HEK293 (cell line): Measurements from ENCODE around the gene BRWD1.

ENCODE experiments used
- AEBP2 ChIP-seq: fragments of 450-650 bp; formaldehyde crosslinking; IDR thresholded peaks from 2 replicates; pipeline ENCODE4 v1.5.1; 2016; ENCODE audit warnings: missing biosample characterization, missing genetic modification characterization, borderline replicate concordance
- GLIS2 ChIP-seq: fragments of 450-650 bp; formaldehyde crosslinking; IDR thresholded peaks from 2 replicates; pipeline ENCODE4 v1.5.1; 2016; ENCODE audit warnings: missing biosample characterization, missing genetic modification characterization
- HOXA7 ChIP-seq: sonication (generic); formaldehyde crosslinking; IDR thresholded peaks from 2 replicates; pipeline ENCODE4 v1.8.1; 2022; ENCODE audit warnings: missing genetic modification reagents, borderline replicate concordance
- HOXD13 ChIP-seq: sonication (generic); formaldehyde crosslinking; IDR thresholded peaks from 2 replicates; pipeline ENCODE4 v1.8.0; 2022; ENCODE audit warnings: missing genetic modification reagents, borderline replicate concordance
- KLF8 ChIP-seq: fragments of 450-650 bp; formaldehyde crosslinking; IDR thresholded peaks from 2 replicates; pipeline ENCODE4 v1.5.1; 2016; ENCODE audit warnings: missing biosample characterization, missing genetic modification characterization
- REST ChIP-seq: fragments of 450-650 bp; formaldehyde crosslinking; IDR thresholded peaks from 2 replicates; pipeline ENCODE4 v1.5.1; 2016; ENCODE audit warnings: missing biosample characterization, missing genetic modification characterization
- ZBTB48 ChIP-seq: fragments of 450-650 bp; formaldehyde crosslinking; IDR thresholded peaks from 2 replicates; pipeline ENCODE4 v1.5.1; 2016; ENCODE audit warnings: missing biosample characterization, missing genetic modification characterization
- ZBTB49 ChIP-seq: fragments of 450-650 bp; formaldehyde crosslinking; IDR thresholded peaks from 2 replicates; pipeline ENCODE4 v1.5.1; 2016; ENCODE audit warnings: missing biosample characterization, missing genetic modification characterization, low read depth
- ZNF155 ChIP-seq: fragments of 450-650 bp; formaldehyde crosslinking; IDR thresholded peaks from 2 replicates; pipeline ENCODE4 v1.5.1; 2016; ENCODE audit warnings: missing biosample characterization, missing genetic modification characterization
- ZNF19 ChIP-seq: fragments of 450-650 bp; formaldehyde crosslinking; IDR thresholded peaks from 2 replicates; pipeline ENCODE4; 2016; ENCODE audit warnings: missing biosample characterization, missing genetic modification characterization, low read depth
- ZNF221 ChIP-seq: fragments of 450-650 bp; formaldehyde crosslinking; IDR thresholded peaks from 2 replicates; pipeline ENCODE4 v1.5.1; 2017; ENCODE audit warnings: missing biosample characterization, missing genetic modification characterization, borderline replicate concordance
- ZNF280D ChIP-seq: fragments of 450-650 bp; formaldehyde crosslinking; IDR thresholded peaks from 2 replicates; pipeline ENCODE4 v1.5.1; 2016; ENCODE audit warnings: missing biosample characterization, missing genetic modification characterization
- ZNF311 ChIP-seq: fragments of 450-650 bp; formaldehyde crosslinking; IDR thresholded peaks from 2 replicates; pipeline ENCODE4 v1.5.1; 2017; ENCODE audit warnings: missing biosample characterization, missing genetic modification characterization, borderline replicate concordance
- ZNF362 ChIP-seq: fragments of 450-650 bp; formaldehyde crosslinking; IDR thresholded peaks from 2 replicates; pipeline ENCODE4 v1.5.1; 2016; ENCODE audit warnings: missing biosample characterization, missing genetic modification characterization
- ZNF398 ChIP-seq: fragments of 450-650 bp; formaldehyde crosslinking; IDR thresholded peaks from 2 replicates; pipeline ENCODE4 v1.5.1; 2017; ENCODE audit warnings: missing biosample characterization, missing genetic modification characterization
- ZNF548 ChIP-seq: fragments of 450-650 bp; formaldehyde crosslinking; IDR thresholded peaks from 2 replicates; pipeline ENCODE4 v1.5.1; 2016; ENCODE audit warnings: missing biosample characterization, missing genetic modification characterization
- ZNF558 ChIP-seq: fragments of 450-650 bp; formaldehyde crosslinking; IDR thresholded peaks from 2 replicates; pipeline ENCODE4 v1.5.1; 2016; ENCODE audit warnings: missing biosample characterization, missing genetic modification characterization
- ZNF585B ChIP-seq: fragments of 450-650 bp; formaldehyde crosslinking; IDR thresholded peaks from 2 replicates; pipeline ENCODE4 v1.5.1; 2016; ENCODE audit warnings: missing biosample characterization, missing genetic modification characterization
- ZNF621 ChIP-seq: fragments of 450-650 bp; formaldehyde crosslinking; IDR thresholded peaks from 2 replicates; pipeline ENCODE4 v1.5.1; 2017; ENCODE audit warnings: missing biosample characterization, missing genetic modification characterization
- ZNF658 ChIP-seq: fragments of 450-650 bp; formaldehyde crosslinking; IDR thresholded peaks from 2 replicates; pipeline ENCODE4; 2016; ENCODE audit warnings: missing biosample characterization, missing genetic modification characterization
- TF ChIP-seq, protein P1 (sequence below): fragments of 450-650 bp; formaldehyde crosslinking; IDR thresholded peaks from 2 replicates; pipeline ENCODE4 v1.5.1; 2016; ENCODE audit warnings: missing biosample characterization, missing genetic modification characterization
- TF ChIP-seq, protein P2 (sequence below): fragments of 450-650 bp; formaldehyde crosslinking; optimal IDR thresholded peaks from 2 replicates; pipeline ENCODE3; 2016; ENCODE audit warnings: missing biosample characterization, mild to moderate bottlenecking, missing genetic modification characterization

The BRWD1 gene

GRCh38 chr21:39183272-39184049 is 130.0 kb downstream of the BRWD1 start, which contains the start of gene PSMG1 (continued):
- TF ChIP-seq ZNF221 (no peak), ZBTB48 (tag by site-specific recombination) (peak; percentile 87), ZNF621 (no peak), ZNF585B (tag by site-specific recombination) (no peak), HOXD13 (CRISPR knock-in tag) (no peak), ZBTB49 (no peak), HOXA7 (no peak), REST (no peak; the same call in 1 of the 2 replicates), ZNF548 (tag by site-specific recombination) (no peak), ZNF658 (no peak), ZNF311 (no peak), ZNF398 (tag by site-specific recombination) (0 out of 2 replicates have a peak, but pooled peaks have one; percentile 33), GLIS2 (tag by site-specific recombination) (peak; percentile 95), ZNF280D (tag by site-specific recombination) (no peak), ZNF362 (tag by site-specific recombination) (no peak), ZNF155 (tag by site-specific recombination) (no peak), ZNF19 (tag by site-specific recombination) (no peak), KLF8 (tag by site-specific recombination) (peak; percentile 100), ZNF558 (tag by site-specific recombination) (peak; percentile 29; the same call in 1 of the 2 replicates), AEBP2 (no peak)
- TF ChIP-seq, protein P1, sequence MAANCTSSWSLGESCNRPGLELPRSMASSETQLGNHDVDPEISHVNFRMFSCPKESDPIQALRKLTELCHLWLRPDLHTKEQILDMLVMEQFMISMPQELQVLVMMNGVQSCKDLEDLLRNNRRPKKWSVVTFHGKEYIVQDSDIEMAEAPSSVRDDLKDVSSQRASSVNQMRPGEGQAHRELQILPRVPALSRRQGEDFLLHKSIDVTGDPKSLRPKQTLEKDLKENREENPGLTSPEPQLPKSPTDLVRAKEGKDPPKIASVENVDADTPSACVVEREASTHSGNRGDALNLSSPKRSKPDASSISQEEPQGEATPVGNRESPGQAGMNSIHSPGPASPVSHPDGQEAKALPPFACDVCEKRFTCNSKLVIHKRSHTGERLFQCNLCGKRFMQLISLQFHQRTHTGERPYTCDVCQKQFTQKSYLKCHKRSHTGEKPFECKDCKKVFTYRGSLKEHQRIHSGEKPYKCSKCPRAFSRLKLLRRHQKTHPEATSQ (tag by site-specific recombination) = peak; percentile 13; the same call in 1 of the 2 replicates
- TF ChIP-seq, protein P2, sequence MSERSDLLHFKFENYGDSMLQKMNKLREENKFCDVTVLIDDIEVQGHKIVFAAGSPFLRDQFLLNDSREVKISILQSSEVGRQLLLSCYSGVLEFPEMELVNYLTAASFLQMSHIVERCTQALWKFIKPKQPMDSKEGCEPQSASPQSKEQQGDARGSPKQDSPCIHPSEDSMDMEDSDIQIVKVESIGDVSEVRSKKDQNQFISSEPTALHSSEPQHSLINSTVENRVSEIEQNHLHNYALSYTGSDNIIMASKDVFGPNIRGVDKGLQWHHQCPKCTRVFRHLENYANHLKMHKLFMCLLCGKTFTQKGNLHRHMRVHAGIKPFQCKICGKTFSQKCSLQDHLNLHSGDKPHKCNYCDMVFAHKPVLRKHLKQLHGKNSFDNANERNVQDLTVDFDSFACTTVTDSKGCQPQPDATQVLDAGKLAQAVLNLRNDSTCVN (tag by site-specific recombination) = peak; percentile 100
